DOHH2 (cell line): Measurements from ENCODE around the gene ALPG.
"Not testable (repeated sequence)": the region's sequence is repeated elsewhere in the genome, so short reads cannot be mapped to it uniquely, and the experiment has no call there.

ENCODE experiments used
- EZH2phosphoT487 ChIP-seq: fragments of 200-600 bp; sonication (generic); IDR thresholded peaks from 2 replicates; pipeline ENCODE4 v1.6.1; 2017; ENCODE audit warnings: borderline replicate concordance, mild to moderate bottlenecking, antibody characterized with exemption, low read length, moderate library complexity, mixed read lengths
- TF ChIP-seq, protein P1 (sequence below): fragments of 200-600 bp; sonication (generic); IDR thresholded peaks from one replicate; pipeline ENCODE4 v1.5.1; 2014; ENCODE audit warnings: antibody characterized with exemption, mild to moderate bottlenecking, low read depth, low read length; ENCODE audit not compliant: poor library complexity, severe bottlenecking

DNA sequence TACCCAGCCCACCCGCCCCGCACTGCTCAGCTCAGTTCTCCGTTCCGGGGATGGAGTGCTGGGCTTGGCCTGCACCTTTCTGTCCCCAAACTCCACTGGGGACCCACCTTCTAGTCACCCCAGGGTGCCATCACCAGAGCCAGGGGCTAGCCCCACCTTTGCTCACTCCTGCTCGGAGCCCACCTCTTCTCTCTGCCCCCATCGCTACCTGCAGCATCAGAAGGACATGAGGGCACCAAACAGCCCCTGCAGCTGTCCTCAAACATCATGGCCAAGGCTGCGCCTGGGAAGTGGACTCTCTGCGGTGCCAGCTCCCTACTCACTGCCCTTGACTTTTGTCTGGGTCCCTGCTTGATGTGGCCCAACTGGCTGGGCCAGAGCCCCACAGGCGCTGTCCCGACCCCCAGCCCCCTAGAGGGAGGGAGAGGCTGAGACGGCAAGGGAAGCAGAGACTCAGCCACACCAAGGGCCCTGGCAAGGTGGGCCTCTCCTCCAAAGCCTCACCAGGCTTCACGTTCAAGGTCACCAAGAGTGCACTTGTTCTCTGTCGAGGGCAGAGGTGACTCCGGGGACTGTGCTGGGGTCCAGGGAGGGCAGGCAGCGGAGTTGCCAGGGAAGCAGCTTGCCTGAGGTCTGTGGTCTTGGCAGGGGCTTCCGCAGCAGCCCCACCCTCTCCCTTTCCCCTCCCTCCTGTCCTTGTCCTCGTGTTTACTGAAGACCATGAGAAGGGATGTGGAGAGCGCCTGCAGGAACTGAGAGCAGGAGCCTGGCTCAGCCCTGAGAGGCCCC is 41.6 kb upstream of the ALPG start:
- TF ChIP-seq, protein P1, sequence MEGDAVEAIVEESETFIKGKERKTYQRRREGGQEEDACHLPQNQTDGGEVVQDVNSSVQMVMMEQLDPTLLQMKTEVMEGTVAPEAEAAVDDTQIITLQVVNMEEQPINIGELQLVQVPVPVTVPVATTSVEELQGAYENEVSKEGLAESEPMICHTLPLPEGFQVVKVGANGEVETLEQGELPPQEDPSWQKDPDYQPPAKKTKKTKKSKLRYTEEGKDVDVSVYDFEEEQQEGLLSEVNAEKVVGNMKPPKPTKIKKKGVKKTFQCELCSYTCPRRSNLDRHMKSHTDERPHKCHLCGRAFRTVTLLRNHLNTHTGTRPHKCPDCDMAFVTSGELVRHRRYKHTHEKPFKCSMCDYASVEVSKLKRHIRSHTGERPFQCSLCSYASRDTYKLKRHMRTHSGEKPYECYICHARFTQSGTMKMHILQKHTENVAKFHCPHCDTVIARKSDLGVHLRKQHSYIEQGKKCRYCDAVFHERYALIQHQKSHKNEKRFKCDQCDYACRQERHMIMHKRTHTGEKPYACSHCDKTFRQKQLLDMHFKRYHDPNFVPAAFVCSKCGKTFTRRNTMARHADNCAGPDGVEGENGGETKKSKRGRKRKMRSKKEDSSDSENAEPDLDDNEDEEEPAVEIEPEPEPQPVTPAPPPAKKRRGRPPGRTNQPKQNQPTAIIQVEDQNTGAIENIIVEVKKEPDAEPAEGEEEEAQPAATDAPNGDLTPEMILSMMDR, result not testable (repeated sequence)
- not testable (repeated sequence) for TF ChIP-seq EZH2phosphoT487
